GM12801 (cell line): ENCODE results near the gene SLN.

Source experiments
- CTCF ChIP-seq: IDR thresholded peaks from one replicate; pipeline ENCODE4 v1.5.1; 2011; ENCODE audit warnings: control low read depth; ENCODE audit not compliant: insufficient read length; ENCODE audit errors: extremely low read depth

Gene SLN

GRCh38 chr11:107716884-107717532 is 5.2 kb upstream of the SLN start:
- no peak for TF ChIP-seq CTCF

- no peak for TF ChIP-seq CTCF
Observed at GRCh38 chr11:107713009-107713408, 1.2 kb upstream of the SLN start.

GRCh38 chr11:107710301-107710700 is 1.6 kb downstream of the SLN start:
- no peak for TF ChIP-seq CTCF

GRCh38 chr11:107708792-107709191 is 3.1 kb downstream of the SLN start:
- no peak for TF ChIP-seq CTCF

GRCh38 chr11:107707807-107708206 is 4.0 kb downstream of the SLN start:
- no peak for TF ChIP-seq CTCF

GRCh38 chr11:107707215-107707671 is 4.6 kb downstream of the SLN start:
- TF ChIP-seq CTCF = no peak

GRCh38 chr11:107706531-107706930 is 5.3 kb downstream of the SLN start:
- TF ChIP-seq CTCF = no peak
